Skeletal muscle tissue (tissue), 4 donors: ENCODE results near the gene ST3GAL4. TPM values are rescaled to one million over a fixed set of nuclear protein-coding genes. Genes with fewer than 3 reads are reported as not detected.
A peak's percentile ranks its signal among the peaks of the same experiment; 100 is the strongest.

ENCODE experiments used
- H3K27ac ChIP-seq: one replicate; pipeline ENCODE4 v1.7.0; 2013; ENCODE audit warnings: mild to moderate bottlenecking, low read depth, low read length, inconsistent platforms
- H3K27me3 ChIP-seq, 3 donors: one replicate each; pipeline ENCODE4 v1.7.0; 2013; ENCODE audit warnings: low read length in 3 of 3; ENCODE audit not compliant: control insufficient read depth in 3 of 3, insufficient read depth in 3 of 3
- H3K36me3 ChIP-seq, 3 donors: one replicate each; pipeline ENCODE4 v1.7.0; 2013; ENCODE audit warnings: low read length in 3 of 3; ENCODE audit not compliant: control insufficient read depth in 3 of 3, insufficient read depth in 3 of 3
- H3K4me1 ChIP-seq, 3 donors: one replicate each; pipeline ENCODE4 v1.7.0; 2013; ENCODE audit warnings: low read length in 3 of 3, mild to moderate bottlenecking in 3 of 3; ENCODE audit not compliant: control insufficient read depth in 3 of 3, insufficient read depth in 3 of 3
- H3K4me3 ChIP-seq, 3 donors: one replicate each; pipeline ENCODE4 v1.7.0; 2013; ENCODE audit warnings: low read length in 3 of 3
- H3K9ac ChIP-seq, 3 donors: one replicate each; pipeline ENCODE4 v1.7.0; 2013; ENCODE audit warnings: low read length in 3 of 3, mild to moderate bottlenecking in 3 of 3, moderate library complexity in 2 of 3, low read depth in 1 of 3
- H3K9me3 ChIP-seq, 3 donors: one replicate each; pipeline ENCODE4 v1.7.0; 2013; ENCODE audit warnings: low read length in 3 of 3; ENCODE audit not compliant: control insufficient read depth in 3 of 3
- total RNA-seq: library from RNA; depleted of rRNA; stranded (reverse); fragments of >200 nt; gene quantifications from one replicate; pipeline ENCODE4 v1.2.3, GENCODE V29; 2014
- donor health status: Osteomylitis.

Gene ST3GAL4
- total RNA-seq, 1 donor from 2014 or later = 20.9 TPM

GRCh38 chr11:126434950-126435335 is 79.5 kb downstream of the ST3GAL4 start:
- H3K36me3 ChIP-seq = no peaks in the 10 kb centered on the region
- H3K4me1 ChIP-seq = peaks cover 9 to 14% (median 11%) of the 10 kb centered on the region in 3 donors
- no peak overlapping the region for H3K4me3 ChIP-seq
- H3K27ac ChIP-seq = no peak overlapping the region
- H3K9ac ChIP-seq = no peak overlapping the region
- peaks cover 0 to 2% (median 0%) of the 10 kb centered on the region in 3 donors for H3K9me3 ChIP-seq
- H3K27me3 ChIP-seq = peaks cover 0 to 7% (median 0%) of the 10 kb centered on the region in 3 donors

DNA sequence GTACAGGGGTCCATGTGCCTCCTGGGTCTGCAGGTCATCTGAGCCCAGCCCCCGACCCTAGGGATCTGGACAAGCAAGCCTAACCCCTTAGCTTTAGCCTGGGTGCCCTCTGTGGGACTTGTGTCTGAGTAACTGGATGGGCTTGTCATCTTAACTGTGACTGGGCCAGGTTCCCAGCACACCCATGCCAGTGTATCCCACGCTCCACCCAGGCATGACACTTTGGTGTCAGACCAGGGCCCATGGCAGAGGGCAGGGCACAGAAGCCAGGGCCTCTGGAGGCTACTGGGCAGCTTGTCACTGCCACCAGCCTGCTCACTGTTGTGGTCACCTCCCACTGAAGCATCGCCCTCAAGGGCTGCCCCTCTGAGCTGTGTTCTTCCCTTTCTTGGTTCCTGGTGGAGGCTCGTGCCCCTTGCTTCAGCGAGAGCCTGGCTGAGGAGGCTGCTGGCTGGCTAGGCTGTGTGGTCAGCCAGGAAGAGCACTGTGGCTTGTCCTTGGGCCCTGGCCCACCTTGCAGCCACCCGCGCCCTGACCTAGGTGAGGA is 80.8 kb downstream of the ST3GAL4 start:
- H3K27ac ChIP-seq = no peak overlapping the region

GRCh38 chr11:126437731-126438130 is 82.2 kb downstream of the ST3GAL4 start:
- H3K9ac ChIP-seq = no peak overlapping the region
- H3K27ac ChIP-seq = no peak overlapping the region
- H3K4me1 ChIP-seq = peaks cover 3 to 10% (median 5%) of the 10 kb centered on the region in 3 donors
- H3K36me3 ChIP-seq = no peaks in the 10 kb centered on the region
- H3K9me3 ChIP-seq = peaks cover 0 to 2% (median 0%) of the 10 kb centered on the region in 3 donors
- peaks cover 6 to 15% (median 14%) of the 10 kb centered on the region in 3 donors for H3K27me3 ChIP-seq
- no peak overlapping the region for H3K4me3 ChIP-seq

More for the DNA sequence above, 80.8 kb downstream of the ST3GAL4 start:
- H3K4me1 ChIP-seq = peaks cover 12 to 16% (median 14%) of the 10 kb centered on the region in 3 donors
- H3K27me3 ChIP-seq = peaks cover 4 to 11% (median 6%) of the 10 kb centered on the region in 3 donors
- H3K36me3 ChIP-seq = no peaks in the 10 kb centered on the region
- H3K4me3 ChIP-seq = no peak overlapping the region
- H3K9me3 ChIP-seq = peaks cover 0 to 2% (median 0%) of the 10 kb centered on the region in 3 donors
- no peak overlapping the region for H3K9ac ChIP-seq

DNA sequence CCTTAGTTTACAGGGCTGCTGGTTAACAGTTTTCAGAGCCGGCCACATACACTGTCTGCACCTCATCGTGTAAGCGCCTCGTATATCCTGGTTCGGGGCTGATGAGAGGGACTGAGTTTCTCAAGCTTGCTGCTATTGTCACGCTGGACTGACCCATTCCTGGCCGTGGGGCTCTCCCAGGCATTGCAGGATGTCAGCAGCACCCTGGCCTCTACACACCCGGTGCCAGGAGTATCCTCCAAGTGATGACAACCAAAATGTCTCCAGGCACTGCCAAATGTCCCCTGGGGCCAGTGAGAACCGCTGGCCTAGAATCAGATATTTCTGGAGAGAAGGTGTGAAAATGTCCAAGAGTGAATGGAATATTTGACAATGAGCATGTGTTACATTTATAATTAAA is 82.8 kb downstream of the ST3GAL4 start:
- Histone ChIP-seq H3K4me3 (no peak overlapping the region), H3K36me3 (no peaks in the 10 kb centered on the region), H3K4me1 (peaks cover 3 to 7% (median 5%) of the 10 kb centered on the region in 3 donors), H3K27me3 (peaks cover 6 to 15% (median 14%) of the 10 kb centered on the region in 3 donors), H3K9me3 (peaks cover 0 to 2% (median 0%) of the 10 kb centered on the region in 3 donors), H3K27ac (no peak overlapping the region), H3K9ac (no peak overlapping the region)

DNA sequence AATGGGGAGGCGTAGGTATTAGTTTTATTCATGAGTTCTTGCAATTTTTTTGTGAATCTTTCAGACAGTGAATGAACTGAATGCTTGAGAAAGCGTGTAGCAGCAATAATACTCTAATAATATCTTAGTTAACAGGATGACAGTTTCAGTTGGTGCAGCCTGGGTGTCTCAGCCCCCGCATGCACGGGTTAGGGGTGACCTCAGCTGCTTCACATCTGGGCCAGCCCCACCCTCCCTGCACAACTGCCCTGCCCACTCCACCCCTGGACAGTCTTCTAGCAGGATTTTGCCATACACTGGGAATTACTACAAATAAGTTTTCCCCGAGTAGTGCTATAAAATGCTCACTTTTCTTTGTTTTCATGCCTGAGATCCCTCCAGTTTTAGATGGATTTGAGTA is 83.2 kb downstream of the ST3GAL4 start:
- H3K27me3 ChIP-seq = peaks cover 6 to 15% (median 14%) of the 10 kb centered on the region in 3 donors
- H3K9ac ChIP-seq = no peak overlapping the region
- H3K4me3 ChIP-seq = no peak overlapping the region
- H3K4me1 ChIP-seq = peaks cover 3 to 5% (median 5%) of the 10 kb centered on the region in 3 donors
- no peaks in the 10 kb centered on the region for H3K36me3 ChIP-seq
- H3K9me3 ChIP-seq = peaks cover 0 to 2% (median 0%) of the 10 kb centered on the region in 3 donors
- H3K27ac ChIP-seq = no peak overlapping the region

- Histone ChIP-seq H3K27ac (no peak overlapping the region), H3K36me3 (no peaks in the 10 kb centered on the region), H3K4me3 (no peak overlapping the region), H3K4me1 (peaks cover 3 to 5% (median 3%) of the 10 kb centered on the region in 3 donors), H3K9me3 (peaks cover 0 to 2% (median 0%) of the 10 kb centered on the region in 3 donors), H3K9ac (no peak overlapping the region), H3K27me3 (peaks cover 6 to 15% (median 14%) of the 10 kb centered on the region in 3 donors)
These were observed 84.8 kb downstream of the ST3GAL4 start for GRCh38 chr11:126440276-126440675.

GRCh38 chr11:126440792-126441514 is 85.5 kb downstream of the ST3GAL4 start:
- Histone ChIP-seq H3K4me3 (no peak overlapping the region), H3K9me3 (peaks cover 0 to 2% (median 0%) of the 10 kb centered on the region in 3 donors), H3K27me3 (peaks cover 6 to 15% (median 14%) of the 10 kb centered on the region in 3 donors), H3K4me1 (peaks cover 3 to 5% (median 3%) of the 10 kb centered on the region in 3 donors), H3K27ac (no peak overlapping the region), H3K9ac (peak overlapping the region in 1 of 3 donors; percentile 41), H3K36me3 (no peaks in the 10 kb centered on the region)

DNA sequence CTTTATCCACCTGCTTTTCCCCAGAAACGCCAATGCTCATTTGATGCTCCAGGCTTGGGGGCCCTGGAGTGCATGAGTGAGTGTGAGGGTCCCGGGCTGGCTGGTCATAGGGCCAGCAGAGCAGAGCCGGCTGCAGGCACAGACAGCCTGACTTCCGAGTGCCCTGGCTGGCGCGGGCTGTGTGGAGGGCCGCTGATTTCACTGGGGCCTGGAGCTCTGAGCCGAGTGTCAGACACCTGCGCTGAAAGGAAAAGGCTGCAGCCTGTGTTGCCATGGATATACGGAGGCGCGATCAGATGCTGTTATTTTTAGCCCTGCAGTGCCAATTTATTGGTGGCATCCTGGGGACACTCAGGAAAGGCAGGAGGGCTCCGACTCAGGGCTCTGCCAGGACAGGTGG is 87.6 kb downstream of the ST3GAL4 start:
- H3K27me3 ChIP-seq = peaks cover 6 to 14% (median 8%) of the 10 kb centered on the region in 3 donors
- no peak overlapping the region for H3K4me3 ChIP-seq
- no peak overlapping the region for H3K9ac ChIP-seq
- H3K9me3 ChIP-seq = no peaks in the 10 kb centered on the region
- H3K4me1 ChIP-seq = peaks cover 3 to 5% (median 3%) of the 10 kb centered on the region in 3 donors
- no peaks in the 10 kb centered on the region for H3K36me3 ChIP-seq
- no peak overlapping the region for H3K27ac ChIP-seq

DNA sequence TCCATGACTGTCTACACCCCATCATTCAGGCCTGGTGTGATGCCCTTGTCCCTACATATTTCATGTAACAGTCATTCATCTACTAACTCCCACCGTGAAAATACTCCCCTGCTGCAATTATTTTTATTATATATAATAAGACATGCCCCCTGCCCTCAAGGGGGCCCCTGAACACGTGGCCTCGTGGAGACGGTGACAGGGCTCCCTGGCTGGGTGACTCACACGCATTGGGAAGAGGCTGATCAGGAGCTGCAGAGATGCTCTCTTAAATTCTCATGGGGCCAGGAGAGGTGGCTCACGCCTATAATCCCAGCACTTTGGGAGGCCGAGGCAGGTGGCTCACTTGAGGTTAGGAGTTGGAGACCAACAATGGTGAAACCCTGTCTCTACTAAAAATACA is 88.6 kb downstream of the ST3GAL4 start:
- no peak overlapping the region for H3K27ac ChIP-seq
- H3K9me3 ChIP-seq = no peaks in the 10 kb centered on the region
- peaks cover 3 to 5% (median 3%) of the 10 kb centered on the region in 3 donors for H3K4me1 ChIP-seq
- no peak overlapping the region for H3K9ac ChIP-seq
- no peaks in the 10 kb centered on the region for H3K36me3 ChIP-seq
- H3K4me3 ChIP-seq = no peak overlapping the region
- H3K27me3 ChIP-seq = peaks cover 6 to 14% (median 8%) of the 10 kb centered on the region in 3 donors

- H3K9me3 ChIP-seq = peaks cover 0 to 2% (median 0%) of the 10 kb centered on the region in 3 donors
- H3K27me3 ChIP-seq = peaks cover 0 to 4% (median 4%) of the 10 kb centered on the region in 3 donors
- no peak overlapping the region for H3K4me3 ChIP-seq
- H3K27ac ChIP-seq = no peak overlapping the region
- no peak overlapping the region for H3K9ac ChIP-seq
- H3K36me3 ChIP-seq = no peaks in the 10 kb centered on the region
- no peaks in the 10 kb centered on the region for H3K4me1 ChIP-seq
These were observed 91.1 kb downstream of the ST3GAL4 start for GRCh38 chr11:126446581-126446980.
